Muscle of arm (tissue), 12 donors: ENCODE measurements around the gene PRC1. TPM values are rescaled to one million over a fixed set of nuclear protein-coding genes. Genes with fewer than 3 reads are reported as not detected.
A peak's percentile ranks its signal among the peaks of the same experiment; 100 is the strongest.
"Not testable (repeated sequence)": the region's sequence is repeated elsewhere in the genome, so short reads cannot be mapped to it uniquely, and the experiment has no call there.

Experiments used
- DNase-seq: peaks from one replicate; pipeline ENCODE4 v3.0.0-alpha.2; 2013
- polyA plus RNA-seq, 12 donors: library from polyadenylated mRNA; unstranded; fragments of 120-200 nt; gene quantifications; one replicate each; pipeline ENCODE4 v1.2.1, GENCODE V29; 2013; ENCODE audit not compliant: insufficient read length in 12 of 12

PRC1 gene
- polyA plus RNA-seq, 12 donors, result 28.7 to 93.6 (median 44.7) TPM; not detected in 1

GRCh38 chr15:90936823-90937222, 57.5 kb downstream of the PRC1 start:
- no peak for DNase-seq

GRCh38 chr15:90934949-90935751, 59.2 kb downstream of the PRC1 start, which contains the start of gene UNC45A:
Gene UNC45A, plus strand, starts transcription at chr15:90935285. Its CDS starts 40 bp downstream, at chr15:90935325.
- peak; percentile 89 for DNase-seq

- peak; percentile 77 for DNase-seq
Measured at GRCh38 chr15:90934256-90934948, 59.9 kb downstream of the PRC1 start.

DNA sequence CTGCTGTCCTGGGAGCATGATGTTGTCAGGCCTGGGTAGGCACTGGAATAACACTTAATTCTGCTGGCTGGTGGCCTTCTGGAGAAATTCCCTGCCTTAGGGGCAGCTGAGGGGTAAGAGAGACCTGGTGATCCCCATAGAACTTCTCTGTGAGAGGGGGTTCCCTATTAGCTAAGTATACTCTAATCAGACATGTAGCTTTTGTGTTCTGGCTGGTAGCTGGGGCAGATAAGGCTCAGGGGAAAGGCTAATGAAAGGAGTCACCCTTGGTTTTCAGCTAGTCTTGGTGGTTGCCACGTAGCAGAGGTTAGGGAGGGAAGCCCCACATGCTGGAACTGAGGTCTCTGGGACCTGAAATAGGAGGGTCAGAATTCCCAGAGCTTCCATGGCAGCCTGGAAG, 61.0 kb downstream of the PRC1 start:
- DNase-seq, result no peak

DNA sequence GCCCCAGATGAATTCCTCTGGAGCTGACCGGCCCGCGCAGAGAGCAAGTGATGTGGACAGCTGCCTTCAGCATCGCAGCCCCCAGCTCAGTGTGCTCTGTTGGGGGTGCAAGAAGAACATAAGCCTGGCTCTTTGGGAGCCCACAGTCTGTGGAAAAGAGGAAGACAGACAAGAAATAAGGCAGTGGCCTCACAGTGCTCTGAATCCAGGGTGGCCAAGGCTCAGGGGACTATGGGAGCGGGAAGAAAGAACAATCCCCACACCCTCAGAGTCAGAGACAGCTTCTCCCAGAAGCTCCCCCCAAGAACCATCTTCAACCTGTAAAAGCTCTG, 61.7 kb downstream of the PRC1 start:
- DNase-seq, result no peak

- peak; percentile 92 for DNase-seq
Measured at GRCh38 chr15:90931828-90932659, 62.3 kb downstream of the PRC1 start, which contains the start of gene HDDC3. Gene HDDC3, minus strand, starts transcription at chr15:90932549. Its CDS starts 9 bp downstream, at chr15:90932540.

- no peak for DNase-seq
Measured at GRCh38 chr15:90931575-90931827, 62.8 kb downstream of the PRC1 start.

GRCh38 chr15:90930861-90931574, 63.3 kb downstream of the PRC1 start:
- no peak for DNase-seq

- DNase-seq, result no peak
Measured at GRCh38 chr15:90929246-90930019, 64.9 kb downstream of the PRC1 start.

GRCh38 chr15:90928106-90928505, 66.2 kb downstream of the PRC1 start:
- DNase-seq, result not testable (repeated sequence)

DNA sequence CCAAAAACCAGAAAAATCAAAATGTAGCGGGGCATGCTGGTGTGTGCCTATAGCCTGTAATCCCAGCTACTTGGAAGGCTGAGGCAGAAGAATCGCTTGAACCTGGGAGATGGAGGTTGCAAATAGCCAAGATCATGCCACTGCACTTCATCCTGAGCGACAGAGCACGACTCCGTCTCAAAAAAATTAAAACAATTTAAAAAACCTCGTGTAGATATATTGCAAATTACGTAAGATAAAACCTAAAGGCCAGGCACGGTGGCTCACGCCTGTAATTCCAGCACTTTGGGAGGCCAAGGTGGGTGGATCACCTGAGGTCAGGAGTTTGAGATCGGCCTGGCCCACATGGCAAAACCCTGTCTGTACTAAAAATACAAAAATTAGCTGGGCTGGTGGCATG, 67.6 kb downstream of the PRC1 start:
- not testable (repeated sequence) for DNase-seq

- DNase-seq, result no peak
Measured at GRCh38 chr15:90924375-90924774, 70.0 kb downstream of the PRC1 start.

GRCh38 chr15:90922712-90923322, 71.5 kb downstream of the PRC1 start:
- not testable (repeated sequence) for DNase-seq

DNA sequence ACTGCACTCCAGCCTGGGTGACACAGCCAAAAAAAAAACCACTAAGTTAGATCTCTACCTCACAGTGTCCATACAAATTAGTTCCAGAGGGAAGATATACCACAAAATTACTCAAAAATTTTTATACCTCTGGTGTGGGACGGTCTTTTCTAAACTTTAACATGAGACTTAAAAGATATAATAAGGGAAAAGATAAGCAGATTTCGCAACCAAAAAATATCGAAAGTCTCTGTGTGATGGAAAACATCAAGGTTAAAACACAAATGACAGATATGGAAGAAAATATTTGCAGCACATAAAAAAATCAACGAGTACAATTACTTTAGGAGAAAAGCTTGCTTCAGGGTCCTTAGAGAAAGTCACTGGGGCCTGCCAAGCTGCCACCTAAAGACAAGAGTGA, 72.4 kb downstream of the PRC1 start:
- DNase-seq, result no peak

GRCh38 chr15:90918835-90919234, 75.5 kb downstream of the PRC1 start:
- DNase-seq, result no peak

GRCh38 chr15:90918034-90918788, 76.1 kb downstream of the PRC1 start:
- no peak for DNase-seq

DNA sequence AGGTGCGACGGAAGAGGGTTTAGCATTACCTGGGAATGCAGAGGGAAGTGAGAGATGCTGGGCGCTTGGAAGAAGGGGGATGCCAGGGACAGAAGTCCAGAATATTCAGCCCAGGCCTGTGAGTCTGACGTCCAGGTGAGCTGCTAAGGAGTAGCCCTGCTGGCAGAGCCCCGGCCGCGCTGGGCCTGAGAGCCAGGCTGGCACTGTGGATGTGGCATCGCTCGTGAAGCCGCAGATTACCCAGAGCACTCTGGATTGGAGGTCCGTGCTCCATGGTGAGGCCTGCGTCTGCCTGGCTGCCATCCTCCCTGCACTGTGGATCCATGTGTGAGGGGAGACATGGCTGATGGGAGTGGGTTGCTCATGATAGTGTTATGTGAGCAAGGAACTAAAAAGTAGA, 76.8 kb downstream of the PRC1 start:
- no peak for DNase-seq

- no peak for DNase-seq
Measured at GRCh38 chr15:90916461-90916860, 77.9 kb downstream of the PRC1 start.
